ENCODE data around the gene FCMR. TPM values are rescaled to one million over a fixed set of nuclear protein-coding genes. Genes with fewer than 3 reads are reported as not detected.

FCMR gene
- total RNA-seq, 4 donors from 2014 or later, result 1.2 to 5.2 (median 3.0) TPM

DNA sequence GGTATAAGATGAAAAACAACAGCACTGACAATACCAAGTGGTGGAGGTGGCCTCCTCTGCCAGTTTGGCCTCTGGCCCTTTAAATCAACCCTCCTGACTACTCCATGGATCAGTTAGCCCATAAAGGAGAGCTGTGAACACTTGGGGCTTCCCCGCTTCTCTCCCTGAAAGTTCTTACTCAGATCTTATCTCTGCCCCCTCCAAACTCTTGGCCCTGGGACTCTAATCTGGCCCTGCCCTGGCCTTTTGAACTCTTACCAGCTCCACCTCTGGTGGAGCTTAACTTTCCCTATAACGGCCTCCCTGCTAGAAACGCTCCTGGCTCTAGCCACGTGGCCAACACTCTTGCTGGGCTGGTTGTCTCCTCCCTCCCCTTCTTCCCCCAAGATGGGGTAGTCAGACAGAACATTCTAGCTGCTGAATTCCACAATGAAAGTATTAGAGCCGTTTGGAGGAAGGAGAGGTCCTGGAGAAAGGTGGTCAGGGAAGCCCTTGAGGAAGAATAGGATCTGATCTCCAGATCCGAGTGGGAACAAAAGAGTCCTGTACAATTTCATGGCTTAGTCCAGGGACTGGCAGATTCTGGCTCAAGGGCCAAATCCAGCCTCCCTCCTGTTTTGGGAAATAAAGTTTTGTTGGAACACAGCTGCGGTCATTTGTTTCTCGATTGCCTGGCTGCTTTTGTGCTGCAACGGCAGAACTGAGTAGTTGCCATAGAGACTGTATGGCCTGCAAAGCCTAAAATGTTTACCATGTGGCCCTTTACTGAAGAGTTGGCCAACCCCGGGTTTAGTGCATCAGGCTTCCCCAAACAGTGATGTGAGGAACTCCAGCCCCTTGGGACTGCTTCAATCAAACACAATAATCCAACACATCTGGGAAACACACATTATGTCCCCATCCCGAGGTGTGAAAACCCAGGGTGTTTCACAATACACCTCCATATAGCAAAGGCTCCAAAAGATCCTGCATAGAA is 34.0 kb upstream of the FCMR start:
- no peak for TF ChIP-seq POLR2A (IDR thresholded peaks at IDR 0.05)
- TF ChIP-seq, protein P1, sequence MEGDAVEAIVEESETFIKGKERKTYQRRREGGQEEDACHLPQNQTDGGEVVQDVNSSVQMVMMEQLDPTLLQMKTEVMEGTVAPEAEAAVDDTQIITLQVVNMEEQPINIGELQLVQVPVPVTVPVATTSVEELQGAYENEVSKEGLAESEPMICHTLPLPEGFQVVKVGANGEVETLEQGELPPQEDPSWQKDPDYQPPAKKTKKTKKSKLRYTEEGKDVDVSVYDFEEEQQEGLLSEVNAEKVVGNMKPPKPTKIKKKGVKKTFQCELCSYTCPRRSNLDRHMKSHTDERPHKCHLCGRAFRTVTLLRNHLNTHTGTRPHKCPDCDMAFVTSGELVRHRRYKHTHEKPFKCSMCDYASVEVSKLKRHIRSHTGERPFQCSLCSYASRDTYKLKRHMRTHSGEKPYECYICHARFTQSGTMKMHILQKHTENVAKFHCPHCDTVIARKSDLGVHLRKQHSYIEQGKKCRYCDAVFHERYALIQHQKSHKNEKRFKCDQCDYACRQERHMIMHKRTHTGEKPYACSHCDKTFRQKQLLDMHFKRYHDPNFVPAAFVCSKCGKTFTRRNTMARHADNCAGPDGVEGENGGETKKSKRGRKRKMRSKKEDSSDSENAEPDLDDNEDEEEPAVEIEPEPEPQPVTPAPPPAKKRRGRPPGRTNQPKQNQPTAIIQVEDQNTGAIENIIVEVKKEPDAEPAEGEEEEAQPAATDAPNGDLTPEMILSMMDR (IDR thresholded peaks at IDR 0.05), result no peak
- intact Hi-C loops (cut with DNase I), result no loop called here
- DNase-seq, result peak; percentile 34 to 44
- Histone ChIP-seq H3K27ac (no peak overlapping the region), H3K36me3 (no peaks in the 10 kb centered on the region), H3K27me3 (no peaks in the 10 kb centered on the region), H3K9me3 (no peaks in the 10 kb centered on the region), H3K4me3 (replicated peaks in 1 of 3) (no peak overlapping the region), H3K4me1 (peaks cover 10 to 19% of the 10 kb centered on the region in 2 donors)
- 44 to 50% methylated on average over 11 of the region's 11 CpGs for WGBS, 2 donors

DNA sequence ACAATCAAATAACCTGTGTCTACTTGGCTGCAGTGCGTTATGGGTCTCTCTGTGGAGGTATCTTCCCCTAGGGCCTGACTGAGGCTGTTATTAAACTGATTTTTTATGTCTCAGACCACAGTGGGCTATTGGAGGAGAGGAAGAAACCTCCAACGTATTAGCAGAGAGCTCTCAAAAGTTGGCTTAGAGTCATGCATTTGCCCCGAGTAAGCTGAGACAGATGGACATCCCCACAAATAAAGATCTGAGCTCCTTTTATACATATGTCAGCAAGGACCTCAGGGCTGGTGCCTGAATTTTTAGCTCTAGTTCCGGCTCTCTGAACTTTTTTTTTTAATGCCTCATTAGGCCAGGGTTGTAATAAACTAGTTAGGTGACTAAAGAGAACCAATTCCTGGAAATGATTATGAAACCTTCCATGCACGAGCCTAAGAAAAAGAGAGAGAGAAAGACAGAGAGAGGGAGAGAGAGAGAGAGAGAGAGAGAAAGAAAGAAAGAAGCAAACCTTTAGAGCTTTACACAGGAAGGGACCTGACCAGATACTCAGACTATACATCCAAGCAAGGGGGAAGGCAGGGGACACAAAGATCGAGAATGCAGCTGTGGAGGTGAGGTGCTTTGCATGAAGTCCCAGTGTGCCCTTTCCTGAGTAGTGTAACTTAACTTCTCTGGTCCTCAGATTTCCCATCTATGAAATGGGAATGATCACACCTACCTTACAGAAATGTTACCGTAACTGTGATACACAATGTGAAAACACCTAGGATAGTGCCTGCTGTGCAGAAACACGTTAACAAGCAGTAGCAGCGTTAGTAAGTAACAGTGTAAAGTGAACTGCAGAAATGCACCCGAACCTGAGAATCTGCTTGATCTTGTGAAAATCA is 33.0 kb upstream of the FCMR start:
- TF ChIP-seq, protein P1 (IDR thresholded peaks at IDR 0.05), result no peak
- no peak for TF ChIP-seq POLR2A (IDR thresholded peaks at IDR 0.05)
- no peak overlapping the region for H3K27ac ChIP-seq
- WGBS, 2 donors, result 65 to 69% methylated on average over 10 of the region's 10 CpGs
- no peaks in the 10 kb centered on the region for H3K9me3 ChIP-seq
- no peak overlapping the region for H3K4me3 ChIP-seq (replicated peaks in 1 of 3)
- intact Hi-C loops (cut with DNase I), result no loop called here
- H3K4me1 ChIP-seq, result peaks cover 10 to 19% of the 10 kb centered on the region in 2 donors
- no peaks in the 10 kb centered on the region for H3K36me3 ChIP-seq
- H3K27me3 ChIP-seq, result no peaks in the 10 kb centered on the region
- no peak for DNase-seq

DNA sequence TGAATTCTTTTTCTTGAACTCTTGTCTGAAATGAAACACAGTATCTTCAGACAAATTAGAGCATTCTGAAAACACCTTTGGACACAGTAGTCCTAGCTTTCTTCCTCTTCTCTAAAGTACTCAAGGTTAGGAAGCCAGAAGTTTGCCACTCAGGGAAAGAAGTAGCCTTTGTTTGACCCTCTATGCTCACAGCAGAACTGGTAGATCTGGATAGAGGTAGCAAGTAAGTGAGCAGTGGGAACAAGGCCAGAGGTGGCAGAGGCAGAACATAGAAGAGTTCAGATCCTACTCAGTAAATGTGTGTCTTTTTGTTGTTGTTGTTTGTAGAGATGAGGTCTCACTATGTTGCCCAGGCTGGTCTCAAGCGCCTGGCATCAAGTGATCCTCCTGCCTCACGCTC is 31.9 kb upstream of the FCMR start:
- Histone ChIP-seq H3K4me3 (replicated peaks in 1 of 3) (no peak overlapping the region), H3K27ac (no peak overlapping the region), H3K4me1 (peaks cover 10 to 19% of the 10 kb centered on the region in 2 donors), H3K27me3 (no peaks in the 10 kb centered on the region), H3K36me3 (no peaks in the 10 kb centered on the region), H3K9me3 (no peaks in the 10 kb centered on the region)
- peak; percentile 41 to 43 for DNase-seq
- WGBS, 2 donors, result 97 to 100% methylated on average over 2 of the region's 2 CpGs
- TF ChIP-seq, protein P1 (IDR thresholded peaks at IDR 0.05), result no peak
- TF ChIP-seq POLR2A (IDR thresholded peaks at IDR 0.05), result no peak
- intact Hi-C loops (cut with DNase I), result no loop called here

DNA sequence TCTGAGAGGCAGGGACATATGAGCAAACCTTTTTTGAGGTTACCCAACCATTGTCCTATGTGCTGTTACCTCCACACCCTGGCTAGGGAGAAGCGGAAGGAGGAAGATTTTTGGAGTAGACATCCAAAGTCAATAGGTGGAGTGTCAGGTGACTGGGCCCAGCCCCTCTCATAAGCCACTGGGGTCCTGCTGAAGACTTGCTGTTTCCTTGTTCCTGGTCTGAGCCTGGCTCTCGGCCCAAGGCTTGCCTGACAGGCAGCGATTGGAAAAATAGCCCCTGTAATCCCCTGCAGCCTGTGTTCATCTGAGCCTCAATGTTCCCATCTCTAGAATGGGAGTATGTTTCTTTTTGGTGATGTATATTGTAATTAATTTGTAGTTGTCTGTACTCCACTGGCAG is 31.4 kb upstream of the FCMR start:
- WGBS, 2 donors, result 87 to 94% methylated on average over 3 of the region's 3 CpGs
- TF ChIP-seq, protein P1 (IDR thresholded peaks at IDR 0.05), result no peak
- no peak for TF ChIP-seq POLR2A (IDR thresholded peaks at IDR 0.05)

More for the DNA sequence above, 31.4 kb upstream of the FCMR start:
- peaks cover 10 to 19% of the 10 kb centered on the region in 2 donors for H3K4me1 ChIP-seq
- H3K4me3 ChIP-seq (replicated peaks in 1 of 3), result no peak overlapping the region
- no peaks in the 10 kb centered on the region for H3K9me3 ChIP-seq
- H3K27ac ChIP-seq, result no peak overlapping the region
- intact Hi-C loops (cut with DNase I), result no loop called here
- H3K36me3 ChIP-seq, result no peaks in the 10 kb centered on the region
- H3K27me3 ChIP-seq, result no peaks in the 10 kb centered on the region
- DNase-seq, result no peak

Measured in thyroid gland (tissue), 4 donors.